NCI-H187 treated with DMSO at 0.1 percent for 48 hours (cell line): ENCODE results near the gene AKT3.

Source experiments
- DNase-seq: peaks from one replicate; lab custom pipeline; 2025; lab: John Stamatoyannopoulos, UW

Gene AKT3

DNA sequence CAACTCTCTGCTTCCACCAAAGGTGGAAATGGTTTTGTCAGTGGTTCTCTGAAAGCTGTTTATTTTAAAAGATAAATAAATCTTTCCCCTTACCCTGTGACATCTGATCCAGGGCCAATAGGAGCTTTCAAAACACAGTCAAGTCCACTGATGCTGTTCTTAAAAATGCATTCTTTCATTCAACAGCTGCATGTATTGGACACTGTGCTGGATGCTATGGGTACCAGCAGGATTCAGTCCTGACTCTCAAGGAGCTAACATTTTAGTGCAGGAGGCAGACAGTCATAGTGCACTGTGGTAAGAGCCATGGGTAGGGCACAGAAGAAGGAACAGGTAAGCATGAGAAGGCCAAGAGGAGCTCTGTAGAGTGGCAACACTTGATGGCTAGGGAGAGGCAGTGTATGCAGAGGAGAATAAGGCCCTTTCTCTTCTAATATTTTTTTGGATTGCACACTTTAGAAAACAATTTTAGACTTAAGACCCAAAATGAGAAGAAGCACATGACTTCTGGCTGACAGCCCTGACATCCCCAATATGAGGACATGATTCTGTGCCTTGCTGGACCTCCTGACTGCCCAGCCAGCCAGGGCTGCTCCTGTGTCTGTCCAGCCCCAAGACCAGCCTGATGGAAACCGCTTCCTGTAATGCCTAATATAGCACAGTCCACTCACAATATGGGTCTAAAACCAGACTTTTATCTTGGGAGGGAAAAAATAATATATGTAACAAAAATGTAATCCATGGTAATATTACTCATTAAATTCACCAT lies 386.9 kb downstream of the AKT3 start:
- no peak for DNase-seq

DNA sequence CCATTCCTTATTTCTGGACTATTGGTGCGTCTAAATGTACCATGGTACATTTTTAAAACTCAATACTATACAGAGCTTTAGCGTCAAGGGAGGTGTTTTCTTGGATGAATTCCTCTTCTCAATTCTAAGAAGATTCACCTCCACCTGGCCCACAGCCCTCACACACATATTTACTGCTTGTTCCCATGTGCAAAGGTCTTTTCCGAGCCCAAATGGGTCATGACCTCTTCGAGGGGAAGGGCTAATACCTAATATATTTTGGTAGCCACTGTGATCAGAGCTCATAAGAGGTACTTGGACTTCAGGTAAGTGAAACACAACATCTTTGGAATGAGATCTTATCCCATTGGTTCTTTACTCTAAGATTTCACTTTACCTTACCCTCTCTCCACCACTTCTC lies 388.3 kb downstream of the AKT3 start:
- no peak for DNase-seq

DNA sequence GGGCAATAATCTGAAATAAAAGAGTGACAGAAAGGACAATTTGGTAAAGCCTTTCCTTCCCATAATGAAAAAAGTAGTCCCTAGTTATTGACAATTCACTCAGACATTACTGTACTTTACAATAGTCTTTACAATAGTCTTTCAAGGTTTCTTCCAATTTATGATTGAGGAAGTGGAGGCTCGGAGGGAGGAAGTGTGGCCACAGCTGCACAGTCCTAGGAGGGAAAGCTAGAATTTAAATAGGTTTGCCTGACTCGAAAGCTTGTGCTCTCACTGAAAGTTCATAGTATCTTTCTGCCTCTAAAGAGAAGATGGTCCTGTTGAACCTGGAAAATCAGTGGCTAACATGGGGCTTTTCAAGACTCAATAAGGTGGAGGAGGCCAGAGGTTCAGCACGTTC lies 391.0 kb downstream of the AKT3 start:
- no peak for DNase-seq

DNA sequence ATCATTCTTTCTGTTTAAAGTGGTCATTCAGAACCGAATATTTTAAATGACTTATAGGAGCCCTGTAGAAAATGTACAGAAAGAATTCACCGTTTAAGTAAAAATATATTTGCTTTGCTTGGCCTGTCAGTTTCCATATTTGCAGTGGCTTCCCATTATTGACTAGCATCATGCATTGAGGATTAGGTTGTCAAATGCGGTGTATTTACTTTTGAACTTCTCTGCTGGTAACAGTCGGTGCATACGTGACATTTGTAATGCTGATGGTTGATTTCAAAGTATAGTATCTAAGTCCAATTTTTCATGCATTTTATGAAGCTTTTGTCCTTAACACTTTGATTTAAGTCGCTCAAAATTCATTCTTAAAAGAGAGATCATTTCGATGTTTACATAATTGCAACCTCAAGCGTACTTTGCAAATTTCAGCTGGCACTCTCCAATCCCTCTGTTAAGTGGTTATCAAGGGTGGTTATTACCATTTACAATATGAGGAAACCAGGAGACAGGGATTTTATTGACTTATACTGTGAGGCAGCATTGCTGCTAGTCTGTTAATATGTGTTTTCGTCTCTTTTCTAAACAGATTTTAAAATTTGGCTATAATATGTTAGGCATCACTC lies 392.6 kb downstream of the AKT3 start:
- no peak for DNase-seq

DNA sequence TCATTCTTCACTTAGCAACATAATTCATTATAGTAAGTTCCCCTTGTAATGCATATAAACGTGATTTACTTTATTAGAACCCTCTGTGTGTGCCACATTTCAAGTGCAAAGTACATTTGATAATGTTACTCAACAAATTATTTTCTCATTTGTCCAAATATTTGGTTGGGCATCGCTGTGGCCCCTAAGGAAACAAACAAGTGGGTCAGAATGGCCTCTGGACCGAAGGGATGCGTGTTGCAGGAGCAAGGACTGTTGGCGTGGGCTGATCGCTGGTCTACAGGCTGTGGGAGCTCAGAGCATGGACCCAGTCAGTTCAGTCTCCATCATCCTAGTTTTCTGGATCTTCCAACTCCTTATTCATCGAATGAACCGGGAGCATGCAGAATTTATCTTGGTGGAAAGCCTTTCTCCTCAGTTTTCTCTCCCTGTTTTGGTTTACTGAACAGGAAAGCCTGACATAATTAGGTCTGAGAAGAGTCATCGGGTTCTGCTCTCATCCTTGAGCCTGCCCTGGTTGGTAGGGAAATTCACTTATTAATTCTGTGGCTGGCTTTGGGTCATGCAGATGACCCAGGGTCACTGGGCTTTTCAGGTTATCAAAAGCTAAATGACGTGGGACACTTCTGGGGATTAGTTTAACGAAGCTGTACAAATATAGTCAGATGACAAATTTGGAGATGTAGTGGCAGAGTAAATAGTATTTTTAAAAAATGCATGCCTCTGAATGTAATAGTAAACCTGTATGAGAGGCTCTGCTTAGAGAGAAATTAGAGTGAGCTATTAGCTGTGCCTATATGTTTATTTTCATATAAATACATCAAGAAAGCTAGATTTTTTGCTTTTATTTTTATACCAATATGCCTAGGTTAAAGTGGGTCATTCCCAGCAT lies 394.0 kb downstream of the AKT3 start:
- DNase-seq = no peak

DNA sequence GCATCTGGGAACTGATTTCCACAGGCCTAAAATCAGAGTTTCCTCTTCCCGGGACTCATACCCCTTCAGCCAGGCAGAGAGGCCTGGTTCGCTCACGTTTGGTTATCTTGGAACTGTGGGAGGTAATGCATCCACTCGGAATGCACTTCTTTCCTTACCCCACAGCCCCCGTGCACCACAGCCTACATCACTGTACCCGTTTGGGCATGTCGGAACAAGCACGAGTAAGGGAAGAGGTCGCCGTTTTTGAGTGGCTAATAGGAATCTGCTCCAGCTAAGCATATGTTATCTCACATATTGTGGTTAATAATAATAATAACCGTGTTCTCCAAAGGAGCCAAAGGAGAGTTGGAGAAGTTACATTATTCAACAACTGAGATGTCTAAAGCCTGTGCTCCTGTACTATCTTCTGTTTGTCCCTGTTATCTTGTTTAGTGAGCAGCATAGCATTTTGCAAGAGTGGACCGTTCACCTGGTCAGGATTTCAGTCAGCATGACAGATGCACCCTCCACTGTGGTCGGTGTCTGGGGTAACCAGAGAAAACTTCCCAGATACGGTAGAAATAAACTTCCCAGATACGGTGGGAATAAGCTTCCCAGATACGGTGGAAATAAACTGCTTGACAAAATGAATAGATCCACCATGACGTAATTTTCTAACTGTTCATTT lies 395.6 kb downstream of the AKT3 start:
- no peak for DNase-seq

DNA sequence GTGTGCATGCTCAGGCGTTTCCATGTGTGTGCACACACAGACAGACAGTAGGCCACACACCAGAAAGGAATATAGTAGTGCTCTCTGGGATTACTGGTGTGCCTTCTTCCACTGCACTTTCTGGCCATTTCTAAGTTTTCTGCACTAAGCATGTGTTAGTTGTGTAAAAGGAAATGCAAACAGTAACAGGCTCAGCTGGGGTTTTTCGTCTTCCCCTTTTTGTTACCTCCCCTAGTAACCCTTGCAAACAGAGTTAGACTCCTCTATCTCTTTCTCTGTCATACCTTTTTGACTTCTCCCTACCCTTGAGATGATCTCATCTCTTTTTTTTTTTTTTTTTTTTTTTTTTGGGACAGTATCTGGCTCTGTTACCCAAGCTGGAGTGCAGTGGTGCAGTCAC lies 398.0 kb downstream of the AKT3 start:
- no peak for DNase-seq

DNA sequence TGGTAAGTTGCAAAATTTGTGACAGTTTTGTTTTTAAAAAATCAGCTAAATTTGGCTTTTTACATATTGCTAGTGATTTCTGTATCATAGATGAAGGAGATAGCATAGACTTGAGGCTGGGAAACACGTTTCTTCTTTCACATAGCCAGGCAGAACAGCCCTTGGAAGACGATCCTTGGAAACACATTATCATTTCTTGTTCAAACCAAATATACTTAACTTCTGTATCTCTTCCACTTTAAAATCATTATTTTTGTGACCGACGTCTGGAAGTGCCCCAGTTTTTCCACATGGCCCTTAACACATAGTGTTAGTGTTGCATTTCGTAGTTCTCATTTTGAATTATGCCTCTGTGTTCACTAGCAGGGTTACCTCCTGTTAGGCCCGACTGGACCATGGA lies 400.7 kb downstream of the AKT3 start:
- no peak for DNase-seq

DNA sequence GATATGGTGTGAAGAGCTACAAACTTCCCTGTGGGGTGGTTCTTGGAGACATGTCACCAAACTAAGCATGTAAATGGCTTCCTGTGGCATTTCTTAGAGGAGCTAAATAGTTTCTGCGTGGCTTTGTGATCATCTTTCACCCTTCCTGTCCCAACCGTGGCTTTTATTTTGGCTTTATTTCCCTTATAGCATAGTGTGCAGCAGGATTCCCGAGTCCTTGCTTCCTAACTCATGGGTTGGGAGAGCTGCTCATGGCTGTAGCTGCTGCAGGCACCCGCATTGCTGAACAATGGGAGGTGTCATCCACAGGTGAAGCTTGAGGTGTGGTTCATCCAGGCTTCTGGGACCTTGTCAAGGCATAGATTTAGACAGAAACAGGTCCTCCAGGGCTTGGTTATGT lies 402.2 kb downstream of the AKT3 start:
- no peak for DNase-seq

DNA sequence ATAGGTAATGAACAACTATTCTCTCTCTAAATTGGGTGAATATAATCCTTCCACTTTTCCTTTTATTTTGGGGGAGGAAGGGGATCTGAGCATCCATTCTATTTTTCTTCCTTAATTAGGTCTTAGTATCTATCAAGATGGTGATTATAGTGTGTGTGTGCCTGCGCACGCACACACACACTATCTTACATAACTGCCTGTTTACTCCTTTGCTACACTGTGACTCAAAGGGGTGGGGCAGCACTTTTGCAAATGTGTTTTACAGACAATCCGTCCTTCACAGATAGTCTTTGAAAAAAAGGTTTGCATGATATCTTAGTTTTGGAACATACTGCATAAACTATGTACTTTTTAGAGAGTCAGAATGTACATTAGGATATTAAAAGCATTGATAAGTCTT lies 402.7 kb downstream of the AKT3 start:
- DNase-seq = no peak

DNA sequence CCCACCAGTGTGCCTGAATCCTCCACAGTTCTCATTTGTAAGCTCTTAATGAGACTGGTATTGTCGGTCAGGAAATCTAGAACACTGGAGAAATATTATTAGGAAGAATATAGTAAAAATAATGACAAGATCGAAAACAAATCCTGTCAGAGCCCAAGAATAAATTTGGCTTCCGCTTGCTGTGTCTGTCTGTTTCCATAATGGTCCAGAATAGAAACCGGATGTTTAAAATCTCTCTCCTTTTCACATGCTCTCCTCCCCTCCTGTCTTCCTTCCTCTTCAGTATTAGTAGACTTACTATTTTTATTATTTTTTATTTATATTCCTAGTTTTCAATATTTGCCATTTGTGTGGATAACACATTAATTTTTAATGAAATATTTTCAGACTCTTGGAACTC lies 406.5 kb downstream of the AKT3 start:
- no peak for DNase-seq

DNA sequence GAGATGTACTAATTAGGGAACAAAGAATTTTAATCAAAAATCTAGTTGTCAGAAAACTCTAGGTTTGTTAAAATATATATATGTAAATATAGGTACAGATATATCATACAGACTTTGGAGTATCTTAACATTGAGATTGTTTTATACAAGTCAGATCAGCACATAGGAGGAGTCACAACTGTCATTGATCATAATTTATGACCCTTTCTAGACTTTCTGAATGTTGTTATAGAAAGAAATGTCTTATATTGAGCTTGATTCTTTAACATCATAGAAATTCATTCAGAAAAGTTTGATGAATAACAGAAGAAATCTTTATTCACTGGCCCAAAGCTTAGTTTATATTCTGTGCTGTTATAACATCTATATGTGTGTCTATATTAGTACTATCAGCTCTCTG lies 408.4 kb downstream of the AKT3 start:
- DNase-seq = no peak

DNA sequence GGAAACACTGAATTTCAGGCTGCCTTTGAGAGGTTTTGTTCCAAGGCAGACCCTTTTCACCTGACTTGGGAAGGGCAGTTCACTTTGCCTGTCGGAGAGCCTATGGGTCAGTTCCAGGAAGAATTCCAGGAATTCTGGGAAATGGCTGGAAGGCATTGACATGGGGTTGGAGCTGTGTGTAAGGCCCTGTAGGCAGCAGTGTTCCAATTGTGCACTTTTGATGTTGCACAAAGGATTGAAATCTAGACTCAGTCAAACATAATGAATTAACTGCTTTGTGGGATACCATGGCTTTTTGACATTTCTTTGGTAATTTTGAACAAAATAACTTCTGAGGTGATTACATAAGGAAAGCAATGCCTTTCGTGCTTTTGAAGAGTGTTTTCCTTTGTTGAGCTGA lies 409.6 kb downstream of the AKT3 start:
- DNase-seq = no peak

DNA sequence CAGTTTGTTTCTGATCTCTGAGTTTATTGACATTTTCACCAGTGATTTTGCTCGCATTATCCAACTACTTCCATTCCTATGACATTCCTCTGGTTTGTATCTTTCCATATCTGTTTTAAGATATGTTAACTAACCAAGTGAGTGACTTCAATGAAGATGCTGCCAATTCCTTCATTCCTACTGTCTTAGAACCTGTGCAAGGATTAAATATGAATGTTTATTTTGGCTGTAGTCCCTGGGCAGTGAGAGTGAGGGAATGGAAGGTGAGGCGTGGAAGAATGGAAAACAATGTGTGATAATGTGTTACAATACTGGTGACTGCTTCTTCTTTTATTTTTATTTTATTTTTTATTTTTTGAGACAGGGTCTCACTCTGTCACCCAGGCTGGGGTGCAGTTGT lies 411.2 kb downstream of the AKT3 start:
- DNase-seq = no peak
